Measurements from ENCODE around the gene GRAMD1A. TPM values are rescaled to one million over a fixed set of nuclear protein-coding genes. Genes with fewer than 3 reads are reported as not detected.

Gene GRAMD1A
- total RNA-seq, 1 experiment from 2014 or later, result 125 TPM

GRCh38 chr19:34967551-34967950, 32.6 kb upstream of the GRAMD1A start:
- H4K91ac ChIP-seq (ENCODE audit: insufficient read length, low read depth, low read length), result no peak overlapping the region
- peaks cover 24% of the 10 kb centered on the region for H3K9me3 ChIP-seq (ENCODE audit: control insufficient read depth, low read depth, low read length)
- Mint-ChIP-seq H3K36me3 (ENCODE audit: insufficient read depth in 1 of 3, low read depth in 3 of 3) (peaks cover 20 to 39% (median 22%) of the 10 kb centered on the region in 3 experiments), H3K4me3 (no peak overlapping the region), H3K27me3 (ENCODE audit: low read depth) (peaks cover 42% of the 10 kb centered on the region), H3K9me3 (peaks cover 52 to 56% of the 10 kb centered on the region in 2 experiments), H3K4me1 (peaks cover 19 to 24% of the 10 kb centered on the region in 2 experiments), H3K27ac (no peak overlapping the region)
- H2BK12ac ChIP-seq (ENCODE audit: insufficient read length, low read depth, low read length), result no peak overlapping the region
- no CpG with 5 or more reads among the region's 6 CpGs for WGBS (ENCODE audit: extremely low coverage, insufficient read length, low lambda C conversion rate)
- DNase-seq, result no peak
- H4K20me1 ChIP-seq (ENCODE audit: control insufficient read depth, insufficient read depth, insufficient read length), result no peaks in the 10 kb centered on the region
- H3K23me2 ChIP-seq (ENCODE audit: insufficient read length, low read depth, low read length, poor library complexity, severe bottlenecking), result peaks cover 6% of the 10 kb centered on the region
- H3K79me1 ChIP-seq (ENCODE audit: insufficient read depth, low read depth, low read length, poor library complexity, severe bottlenecking), result no peaks in the 10 kb centered on the region
- H3K4me1 ChIP-seq (ENCODE audit: insufficient read depth, low read length), result peaks cover 6% of the 10 kb centered on the region; the same call in 1 of the 2 replicates
- no peak overlapping the region for H3T11ph ChIP-seq (ENCODE audit: low read length)
- no peak overlapping the region for H3K4ac ChIP-seq (ENCODE audit: low read depth, low read length)
- no peak overlapping the region for H3K4me2 ChIP-seq (ENCODE audit: insufficient read depth, insufficient read length, low read length)
- no peak overlapping the region for H3K56ac ChIP-seq (ENCODE audit: insufficient read length, low read depth, low read length)
- H3K23ac ChIP-seq (ENCODE audit: insufficient read length, low read depth, low read length), result no peak overlapping the region
- no peak overlapping the region for H2BK120ac ChIP-seq (ENCODE audit: low read depth, low read length, poor library complexity, severe bottlenecking)
- H2BK20ac ChIP-seq (ENCODE audit: low read depth, low read length, poor library complexity, severe bottlenecking), result no peak overlapping the region
- H3K27me3 ChIP-seq (ENCODE audit: insufficient read depth, low read length), result no peaks in the 10 kb centered on the region
- H2BK5ac ChIP-seq (ENCODE audit: insufficient read length, low read length), result no peak overlapping the region
- no peak overlapping the region for H2AFZ ChIP-seq (ENCODE audit: low read length)
- no peak overlapping the region for H3K27ac ChIP-seq (ENCODE audit: insufficient read length, low read depth, low read length)
- no peak overlapping the region for H2BK15ac ChIP-seq (ENCODE audit: low read depth, low read length)
- no peaks in the 10 kb centered on the region for H3K79me2 ChIP-seq (ENCODE audit: insufficient read depth, low read length)
- no peak overlapping the region for H3K14ac ChIP-seq (ENCODE audit: insufficient read depth, low read length)
- no peak overlapping the region for H2AK5ac ChIP-seq (ENCODE audit: insufficient read length, low read length)
- H4K5ac ChIP-seq (ENCODE audit: insufficient read length, low read depth, low read length), result no peak overlapping the region
- H3K9ac ChIP-seq (ENCODE audit: extremely low read depth, insufficient read length, low read length), result no peak overlapping the region
- TF ChIP-seq CTCF (conservative IDR thresholded peaks at IDR 0.05), result no peak
- H4K8ac ChIP-seq (replicated peaks; ENCODE audit: insufficient read length, low read depth, low read length), result no peak overlapping the region
- H3K18ac ChIP-seq (ENCODE audit: insufficient read length, low read depth, low read length), result no peak overlapping the region
